Motor neuron (in vitro differentiated cells): ENCODE results near the gene SCGB1A1. TPM values are rescaled to one million over a fixed set of nuclear protein-coding genes. Genes with fewer than 3 reads are reported as not detected.
"Not testable (repeated sequence)": the region's sequence is repeated elsewhere in the genome, so short reads cannot be mapped to it uniquely, and the experiment has no call there.

Experiments
- ATAC-seq, 8 experiments: fragments of 200-7000 bp; cut with Tn5 transposase; replicated peaks in 6 of 8; 2 replicates each; pipeline ENCODE4 v1.8.0; 2021; ENCODE audit warnings: mild to moderate bottlenecking in 8 of 8, moderate library complexity in 8 of 8
- H3K27ac ChIP-seq, 2 donors: fragments of 250-450 bp; sonication (Bioruptor Pico); 2 replicates each; pipeline ENCODE4 v1.9.0; 2021; ENCODE audit warnings: antibody characterized with exemption in 2 of 2, mild to moderate bottlenecking in 2 of 2, moderate library complexity in 1 of 2
- H3K4me1 ChIP-seq, 2 donors: fragments of 250-450 bp; sonication (Bioruptor Pico); replicated peaks in 1 of 2; 2 replicates each; pipeline ENCODE4 v1.6.1; 2021; ENCODE audit warnings: antibody characterized with exemption in 2 of 2, mild to moderate bottlenecking in 2 of 2, moderate library complexity in 1 of 2
- H3K4me3 ChIP-seq, 5 donors: fragments of 250-450 bp; sonication (Bioruptor Pico); 2 replicates each; pipeline ENCODE4 v1.9.0; 2021; ENCODE audit warnings: antibody characterized with exemption in 5 of 5, mild to moderate bottlenecking in 5 of 5, moderate library complexity in 4 of 5
- WGBS, 10 experiments: fragments of 450-650 bp; shearing (Covaris generic); methylation state at CpG; one replicate each; pipeline ENCODE4 v1.0.0; 2022; 5-methylcytosine and 5-hydroxymethylcytosine counted together
- in situ Hi-C, 9 experiments: fragments of 400-800 bp; cut with MboI; loops; one replicate each; pipeline ENCODE4 v1.15.0; 2021; ENCODE audit warnings: low sequenced_read_pairs in 9 of 9, low pct_unique_long_range_greater_than_20kb in 2 of 9; ENCODE audit not compliant: unreplicated experiment in 9 of 9
- total RNA-seq, 8 experiments: library from RNA; unstranded; fragments of 300-600 nt; gene quantifications; 2 replicates each; pipeline versions ENCODE4 v1.2.3 to v1.2.4, GENCODE V29; 2022

Gene SCGB1A1, protein sequence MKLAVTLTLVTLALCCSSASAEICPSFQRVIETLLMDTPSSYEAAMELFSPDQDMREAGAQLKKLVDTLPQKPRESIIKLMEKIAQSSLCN
- total RNA-seq, result not detected

DNA sequence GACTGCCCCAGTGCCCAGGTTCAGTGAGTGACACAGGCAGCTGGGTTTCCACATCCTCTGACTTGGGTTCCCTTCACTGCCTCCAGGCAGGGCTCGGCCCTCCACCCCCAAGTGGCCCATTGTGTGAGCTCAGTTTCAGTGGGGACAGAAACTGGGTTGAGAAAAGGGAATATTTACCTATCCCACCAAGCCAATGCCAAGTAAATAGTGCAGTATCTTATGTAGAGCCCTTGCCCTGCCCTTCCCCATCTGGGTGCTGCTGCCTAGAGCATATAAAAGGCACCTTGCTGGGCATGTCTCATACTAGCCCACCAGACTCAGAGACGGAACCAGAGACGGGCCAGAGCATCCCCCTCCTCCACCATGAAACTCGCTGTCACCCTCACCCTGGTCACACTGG is at the start of gene SCGB1A1:
TSS of gene SCGB1A1 (plus strand) at position 301 of the 400 bp plus-strand sequence. CDS start at position 364, 63 bp downstream.
- in situ Hi-C loops, result loop anchor here in 1 of 9 experiments (25.0 kb wide), 1 partner anchor 144 kb away; the partner anchor contains the start of gene EEF1G
- peak in 1 of 8 experiments; percentile 59 for ATAC-seq
- WGBS, 10 experiments, result 20 to 100% methylated on average over 1 of the region's 4 CpGs; no CpG with 5 or more reads in 8 of the 10 experiments
- Histone ChIP-seq H3K4me1 (no peaks in the 10 kb centered on the region), H3K4me3 (no peak within 1 kb of the TSS), H3K27ac (no peak within 1 kb of the TSS)

DNA sequence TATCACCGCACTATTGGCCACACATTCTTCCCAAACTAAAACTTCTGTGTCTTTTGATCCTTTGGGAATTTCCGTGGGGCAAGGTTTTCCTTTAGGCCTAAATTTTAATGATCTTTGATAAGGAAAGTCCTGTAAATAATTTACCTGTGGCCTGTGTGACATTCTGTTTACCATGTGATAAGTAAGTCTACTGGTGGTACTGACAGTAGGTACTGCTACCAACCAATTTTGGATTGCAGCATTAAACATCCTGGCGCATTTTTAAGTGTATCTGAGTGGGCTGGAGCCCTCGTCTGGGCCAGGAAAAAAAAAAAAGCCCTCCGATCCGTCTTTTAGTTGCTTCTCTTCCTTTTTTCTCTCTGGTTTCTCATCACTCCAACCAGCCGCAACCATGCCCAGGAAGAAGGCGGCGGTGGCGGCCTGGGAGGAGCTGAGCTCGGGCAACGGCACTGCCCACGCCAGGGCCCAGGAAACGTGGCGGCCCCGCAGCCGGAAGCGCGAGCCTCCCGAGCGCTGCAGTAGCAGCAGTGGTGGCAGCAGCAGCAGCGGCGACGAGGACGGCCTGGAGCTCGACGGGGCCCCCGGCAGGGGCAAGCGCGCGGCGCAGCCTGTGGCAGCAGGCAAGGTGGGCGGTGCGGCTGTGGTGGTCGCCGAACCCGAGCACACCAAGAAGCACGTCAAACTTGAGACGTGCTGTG is 47.9 kb upstream of the SCGB1A1 start:
- no peak for ATAC-seq
- Histone ChIP-seq H3K4me3 (no peak overlapping the region), H3K27ac (no peak overlapping the region), H3K4me1 (peaks cover 2 to 4% of the 10 kb centered on the region in 2 donors)
- 40 to 98% (median 84%) methylated on average over 1 to 16 of the region's 39 CpGs; no CpG with 5 or more reads in 2 of the 10 experiments for WGBS, 10 experiments
- in situ Hi-C loops, result no loop called here

DNA sequence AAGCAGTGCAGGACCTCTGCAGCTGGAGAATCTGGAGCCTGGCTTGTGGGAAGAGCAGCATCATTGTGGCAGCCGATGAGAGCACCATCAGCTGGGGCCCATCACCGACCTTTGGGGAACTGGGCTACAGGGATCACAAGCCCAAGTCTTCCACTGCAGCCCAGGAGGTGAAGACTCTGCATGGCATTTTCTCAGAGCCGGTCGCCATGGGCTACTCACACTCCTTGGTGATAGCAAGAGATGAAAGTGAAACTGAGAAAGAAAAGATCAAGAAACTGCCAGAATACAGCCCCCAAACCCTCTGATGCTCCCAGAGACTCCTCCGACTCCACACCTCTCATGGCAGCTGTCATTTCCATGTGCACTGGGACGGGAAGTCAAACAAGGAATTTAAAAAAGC is 46.0 kb upstream of the SCGB1A1 start:
- Histone ChIP-seq H3K4me3 (no peak overlapping the region), H3K27ac (no peak overlapping the region), H3K4me1 (peaks cover 3 to 4% of the 10 kb centered on the region in 2 donors)
- in situ Hi-C loops, result no loop called here
- 14 to 100% (median 86%) methylated on average over 1 to 6 of the region's 6 CpGs; no CpG with 5 or more reads in 3 of the 10 experiments for WGBS, 10 experiments
- no peak for ATAC-seq

DNA sequence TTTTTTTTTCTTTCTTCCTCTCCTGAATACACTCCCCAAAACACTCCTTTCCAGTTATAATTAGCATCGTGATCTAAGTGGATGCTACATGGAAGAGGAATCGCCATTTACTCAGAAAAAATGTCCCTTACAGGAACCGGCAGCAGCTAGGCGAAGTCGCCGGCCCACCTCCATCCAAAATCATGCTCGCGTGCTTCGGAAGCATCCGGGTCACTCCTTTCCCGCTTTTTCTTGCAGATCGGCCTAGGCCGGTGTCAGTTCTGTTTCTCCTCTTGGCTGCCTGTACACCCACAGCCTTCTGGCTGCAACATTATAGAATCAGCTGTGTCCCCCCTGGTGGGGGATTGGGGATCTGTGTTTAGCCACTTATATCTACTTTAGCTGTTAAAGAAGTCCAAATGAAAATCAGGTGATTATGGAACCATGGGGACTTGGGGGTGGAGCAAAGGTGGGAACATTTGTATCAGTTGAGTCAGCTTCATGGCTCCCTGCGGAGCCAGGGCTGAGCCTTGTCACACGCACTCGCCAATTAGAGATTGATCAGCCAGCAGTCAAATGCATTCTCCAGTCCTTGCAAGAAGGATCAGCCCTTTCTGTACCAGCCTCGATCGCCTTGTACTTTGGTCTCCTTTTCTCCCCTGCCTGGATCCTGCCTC is 45.2 kb upstream of the SCGB1A1 start:
- peak in 2 of 8 experiments; percentile 20 to 54 for ATAC-seq
- in situ Hi-C loops, result no loop called here
- WGBS, 10 experiments, result 63 to 98% (median 89%) methylated on average over 1 to 16 of the region's 18 CpGs
- Histone ChIP-seq H3K27ac (no peak overlapping the region), H3K4me3 (no peak overlapping the region), H3K4me1 (peaks cover 8 to 11% of the 10 kb centered on the region in 2 donors)

DNA sequence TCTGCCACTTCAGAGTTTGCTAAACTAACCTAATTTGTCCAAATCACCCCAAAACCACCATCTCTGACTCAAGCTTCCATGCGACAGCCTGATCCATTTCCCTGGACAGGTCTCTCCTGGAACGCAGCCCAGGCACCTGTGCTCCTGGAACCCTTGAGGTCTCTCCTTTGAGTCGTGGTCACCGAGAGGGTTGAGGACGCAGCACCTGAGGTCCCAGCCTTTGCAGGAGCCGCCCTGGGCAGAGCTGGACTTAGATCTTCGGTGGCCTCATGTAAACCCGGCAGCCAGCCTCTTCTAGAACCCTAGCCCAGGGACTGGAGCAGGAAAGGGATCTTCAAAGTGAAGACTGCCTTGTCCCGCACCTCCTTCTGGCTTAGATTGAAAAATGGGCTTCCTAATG is 44.0 kb upstream of the SCGB1A1 start:
- Histone ChIP-seq H3K27ac (no peak overlapping the region), H3K4me3 (no peak overlapping the region), H3K4me1 (peaks cover 20 to 23% of the 10 kb centered on the region in 2 donors)
- WGBS, 10 experiments, result 40 to 98% (median 85%) methylated on average over 1 to 7 of the region's 9 CpGs; no CpG with 5 or more reads in 6 of the 10 experiments
- no peak for ATAC-seq
- in situ Hi-C loops, result loop anchor here in 4 of 9 experiments (25.0 kb wide), 4 partner anchors 188 to 512 kb away; partner anchors contain the start of genes EEF1G (in 1 of the 4), SLC3A2 (in 1 of the 4), STX5 (in 1 of the 4) and TEX54 (in 1 of the 4)

DNA sequence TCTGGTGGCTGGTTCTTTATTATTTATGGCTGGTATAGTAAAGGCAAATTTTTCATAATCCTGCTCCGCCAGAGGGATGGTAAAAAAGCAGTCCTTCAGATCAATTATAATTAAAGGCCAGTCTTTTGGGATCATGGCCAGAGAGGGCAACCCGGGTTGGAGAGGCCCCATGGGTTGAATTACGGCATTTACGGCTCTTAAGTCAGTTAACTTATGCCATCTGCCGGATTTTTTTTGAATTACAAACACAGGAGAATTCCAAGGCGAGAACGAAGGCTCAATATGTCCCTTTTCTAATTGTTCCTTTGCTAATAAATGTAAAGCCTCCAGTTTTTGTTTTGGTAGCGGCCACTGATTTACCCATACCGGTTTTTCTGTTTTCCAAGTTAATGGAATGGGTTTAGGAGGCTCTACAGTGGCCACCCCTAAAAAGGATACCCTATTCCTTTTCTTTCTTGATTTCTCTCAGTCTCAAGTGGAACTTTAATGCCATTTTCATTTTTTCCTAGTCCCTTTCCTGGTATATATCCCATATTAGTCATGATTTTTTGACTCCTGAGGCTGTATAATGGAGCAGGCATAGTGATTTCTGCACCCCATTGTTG is 40.3 kb upstream of the SCGB1A1 start:
- peaks cover 40 to 52% of the 10 kb centered on the region in 2 donors for H3K4me1 ChIP-seq
- H3K27ac ChIP-seq, ATAC-seq, H3K4me3 ChIP-seq: not testable (repeated sequence)
- in situ Hi-C loops, result loop anchor here in 4 of 9 experiments (25.0 kb wide), 4 partner anchors 184 to 509 kb away; partner anchors contain the start of genes EEF1G (in 1 of the 4), SLC3A2 (in 1 of the 4), STX5 (in 1 of the 4) and TEX54 (in 1 of the 4)
- WGBS, 10 experiments, result 0 to 23% (median 1%) methylated on average over 2 to 9 of the region's 9 CpGs

DNA sequence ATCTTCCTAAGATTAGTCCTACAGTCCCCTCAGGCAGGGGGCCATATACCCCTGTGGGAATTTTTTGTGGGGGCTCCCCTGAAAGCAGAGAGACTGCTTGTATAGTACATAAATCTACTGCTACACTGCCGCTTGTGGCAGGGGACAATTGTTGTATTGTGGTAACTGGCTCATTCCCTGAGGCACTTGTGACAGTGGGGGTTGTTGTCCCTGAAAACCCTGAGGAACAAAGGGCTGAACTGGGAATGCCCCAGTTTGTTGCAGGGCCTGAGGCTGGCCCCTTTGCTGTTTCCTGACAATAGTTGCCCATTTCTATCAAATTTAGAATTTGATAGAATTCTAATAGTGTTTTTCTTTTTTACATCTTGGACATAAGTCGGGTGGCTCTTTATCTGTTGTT is 39.2 kb upstream of the SCGB1A1 start:
- Histone ChIP-seq H3K27ac (peak overlapping the region; percentile 9 to 66), H3K4me1 (peaks cover 37 to 49% of the 10 kb centered on the region in 2 donors)
- H3K4me3 ChIP-seq, ATAC-seq: not testable (repeated sequence)
- in situ Hi-C loops, result loop anchor here in 4 of 9 experiments (25.0 kb wide), 4 partner anchors 183 to 508 kb away; partner anchors contain the start of genes EEF1G (in 1 of the 4), SLC3A2 (in 1 of the 4), STX5 (in 1 of the 4) and TEX54 (in 1 of the 4)
- WGBS, 10 experiments, result 0 to 40% (median 0%) methylated on average over 1 to 2 of the region's 2 CpGs; no CpG with 5 or more reads in 5 of the 10 experiments

DNA sequence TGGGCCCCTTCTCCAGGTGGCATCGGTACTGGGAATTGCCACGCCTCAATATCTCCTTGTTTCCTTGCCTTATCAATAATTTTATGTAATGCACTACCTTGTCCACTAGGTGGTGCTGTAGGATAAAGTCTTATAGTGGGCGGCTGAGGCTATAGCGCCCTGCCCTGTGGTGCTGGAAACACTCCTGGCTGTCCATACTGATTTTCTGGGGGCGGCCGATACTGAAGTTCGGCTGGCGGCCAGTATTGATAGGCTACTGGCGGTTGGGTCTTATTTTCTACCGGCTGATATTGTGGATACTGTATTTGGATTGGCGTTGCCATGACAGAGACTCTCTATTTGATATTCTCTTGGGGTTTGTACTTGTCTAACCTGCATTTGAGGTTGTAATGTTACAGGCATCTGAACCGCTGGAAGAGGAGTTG is 38.0 kb upstream of the SCGB1A1 start:
- peaks cover 37 to 49% of the 10 kb centered on the region in 2 donors for H3K4me1 ChIP-seq
- WGBS, 10 experiments, result 0 to 49% (median 20%) methylated on average over 2 to 9 of the region's 12 CpGs; no CpG with 5 or more reads in 2 of the 10 experiments
- H3K4me3 ChIP-seq, result peak overlapping the region in 1 of 5 donors; percentile 5
- in situ Hi-C loops, result loop anchor here in 4 of 9 experiments (10.0 to 25.0 kb wide), 5 partner anchors 181 to 506 kb away; partner anchors contain the start of genes EEF1G (in 1 of the 4), SLC3A2 (in 1 of the 4), STX5 (in 1 of the 4) and TEX54 (in 1 of the 4)
- ATAC-seq, result peak; percentile 87 to 90 (median 89)
- not testable (repeated sequence) for H3K27ac ChIP-seq

DNA sequence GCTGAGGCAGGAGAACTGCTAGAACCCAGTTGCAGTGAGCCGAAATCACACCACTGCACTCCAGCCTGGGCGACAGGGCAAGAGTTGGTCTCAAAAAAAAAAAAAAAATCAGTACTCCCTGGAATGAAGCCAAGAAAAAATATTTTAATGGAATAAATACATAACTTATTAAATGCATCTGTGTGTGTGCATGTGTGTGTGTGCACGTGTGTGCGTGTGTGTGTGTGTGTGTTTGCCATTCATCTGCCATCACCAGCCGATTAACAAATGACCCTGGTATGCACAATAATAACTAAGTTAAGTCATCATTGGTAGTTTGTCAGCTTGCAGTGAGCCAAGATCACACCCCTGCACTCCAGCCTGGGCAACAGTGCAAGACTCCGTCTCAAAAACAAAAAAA is 35.0 kb upstream of the SCGB1A1 start:
- no peak overlapping the region for H3K27ac ChIP-seq
- no peak for ATAC-seq
- H3K4me1 ChIP-seq, result peaks cover 30 to 39% of the 10 kb centered on the region in 2 donors
- WGBS, 10 experiments, result 0 to 100% (median 84%) methylated on average over 1 to 4 of the region's 6 CpGs; no CpG with 5 or more reads in 2 of the 10 experiments
- in situ Hi-C loops, result loop anchor here in 4 of 9 experiments (10.0 to 25.0 kb wide), 5 partner anchors 178 to 503 kb away; partner anchors contain the start of genes EEF1G (in 1 of the 4), SLC3A2 (in 1 of the 4), STX5 (in 1 of the 4) and TEX54 (in 1 of the 4)
- H3K4me3 ChIP-seq, result no peak overlapping the region

DNA sequence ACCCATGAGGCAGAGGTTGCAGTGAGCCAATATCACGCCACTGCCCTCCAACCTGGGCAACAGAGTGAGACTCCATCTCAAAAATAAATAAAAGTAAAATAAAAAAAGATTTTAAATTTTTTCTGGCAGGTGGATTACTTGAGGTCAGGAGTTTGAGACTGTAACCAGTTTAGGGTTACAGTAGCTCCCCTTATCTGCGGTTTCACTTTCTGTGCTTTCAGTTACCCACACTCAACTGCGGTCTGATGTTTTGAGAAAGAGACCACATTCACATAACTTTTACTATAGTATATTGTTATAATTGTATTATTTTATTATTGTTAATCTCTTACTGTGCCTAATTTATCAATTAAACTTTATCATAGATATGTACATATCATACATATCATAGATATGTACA is 32.8 kb upstream of the SCGB1A1 start:
- WGBS, 10 experiments, result 83 to 100% (median 100%) methylated on average over 2 to 3 of the region's 3 CpGs; no CpG with 5 or more reads in 6 of the 10 experiments
- in situ Hi-C loops, result loop anchor here in 4 of 9 experiments (10.0 to 25.0 kb wide), 5 partner anchors 176 to 501 kb away; partner anchors contain the start of genes EEF1G (in 1 of the 4), SLC3A2 (in 1 of the 4), STX5 (in 1 of the 4) and TEX54 (in 1 of the 4)
- not testable (repeated sequence) for H3K27ac ChIP-seq, ATAC-seq, H3K4me3 ChIP-seq
- H3K4me1 ChIP-seq, result peaks cover 13 to 18% of the 10 kb centered on the region in 2 donors

DNA sequence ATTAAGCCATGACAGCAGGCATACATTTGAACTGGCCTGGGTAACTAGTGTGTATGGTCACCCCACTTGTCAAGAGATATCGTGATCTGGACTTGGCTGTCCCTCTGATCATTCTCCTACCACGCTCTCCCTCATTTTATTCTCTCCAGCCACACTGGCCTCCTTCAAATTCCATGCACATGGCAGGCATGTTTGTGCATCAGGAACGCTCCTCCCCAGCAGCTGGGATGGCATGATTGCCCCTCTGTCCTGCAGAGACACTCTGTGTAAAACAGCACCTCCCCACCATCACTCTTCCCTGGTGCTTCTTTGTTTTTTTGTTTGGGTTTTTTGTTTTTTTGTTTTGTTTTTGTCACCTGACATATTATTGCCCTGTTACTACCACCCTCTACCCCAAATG is 31.5 kb upstream of the SCGB1A1 start:
- Histone ChIP-seq H3K4me1 (peaks cover 2 to 6% of the 10 kb centered on the region in 2 donors), H3K4me3 (no peak overlapping the region), H3K27ac (no peak overlapping the region)
- no peak for ATAC-seq
- WGBS, 10 experiments, result 40 to 100% (median 81%) methylated on average over 1 to 3 of the region's 3 CpGs
- in situ Hi-C loops, result loop anchor here in 4 of 9 experiments (10.0 to 25.0 kb wide), 5 partner anchors 175 to 500 kb away; partner anchors contain the start of genes EEF1G (in 1 of the 4), SLC3A2 (in 1 of the 4), STX5 (in 1 of the 4) and TEX54 (in 1 of the 4)
